SW480 (cell line): ENCODE measurements around the gene ADAM33.

Experiments used
- DNase-seq: peaks from one replicate; pipeline ENCODE4 v3.0.0-alpha.2; 2016; ENCODE audit warnings: low spot score

Gene ADAM33

DNA sequence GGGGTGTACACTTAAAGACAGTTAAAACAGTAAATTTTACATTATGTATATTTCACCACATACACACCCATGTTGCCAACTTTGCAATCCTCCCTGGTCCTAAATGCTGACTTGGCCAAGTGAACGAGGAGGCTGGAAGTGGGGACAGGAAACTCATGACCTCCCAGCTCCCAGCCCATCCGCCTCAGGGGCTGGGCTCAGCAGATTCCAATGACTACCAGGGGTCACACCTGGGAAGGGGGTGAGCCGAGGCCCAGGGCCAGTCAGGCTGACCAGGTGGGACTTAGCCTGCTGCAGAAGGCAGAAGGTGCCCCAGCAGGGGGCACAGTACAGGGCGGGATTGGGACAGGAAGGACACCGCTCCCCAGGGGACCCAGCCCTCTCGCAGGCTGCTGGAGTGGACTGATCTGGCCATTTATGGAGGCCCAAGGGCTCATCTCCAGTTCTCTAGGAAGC lies 28.2 kb upstream of the ADAM33 start:
- DNase-seq, result no peak

DNA sequence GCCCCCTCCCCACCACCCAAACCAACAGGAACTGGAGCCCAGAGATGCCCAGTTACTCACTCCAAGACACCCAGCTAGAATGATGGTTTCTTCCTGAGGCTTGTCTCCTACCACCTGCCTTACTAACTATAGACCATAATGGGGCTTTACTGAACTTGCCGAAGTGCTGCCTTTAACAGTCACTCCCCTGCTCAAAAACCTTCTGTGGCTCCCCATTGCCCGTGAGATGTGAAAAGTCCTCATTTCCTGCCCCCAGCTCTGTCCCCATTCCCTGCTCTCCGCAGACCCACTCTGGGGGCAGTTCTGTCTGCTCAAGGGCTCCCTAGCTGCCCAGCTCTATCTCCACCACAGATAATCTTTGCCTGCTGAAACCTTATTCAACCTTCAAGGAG lies 25.7 kb upstream of the ADAM33 start:
- no peak for DNase-seq

DNA sequence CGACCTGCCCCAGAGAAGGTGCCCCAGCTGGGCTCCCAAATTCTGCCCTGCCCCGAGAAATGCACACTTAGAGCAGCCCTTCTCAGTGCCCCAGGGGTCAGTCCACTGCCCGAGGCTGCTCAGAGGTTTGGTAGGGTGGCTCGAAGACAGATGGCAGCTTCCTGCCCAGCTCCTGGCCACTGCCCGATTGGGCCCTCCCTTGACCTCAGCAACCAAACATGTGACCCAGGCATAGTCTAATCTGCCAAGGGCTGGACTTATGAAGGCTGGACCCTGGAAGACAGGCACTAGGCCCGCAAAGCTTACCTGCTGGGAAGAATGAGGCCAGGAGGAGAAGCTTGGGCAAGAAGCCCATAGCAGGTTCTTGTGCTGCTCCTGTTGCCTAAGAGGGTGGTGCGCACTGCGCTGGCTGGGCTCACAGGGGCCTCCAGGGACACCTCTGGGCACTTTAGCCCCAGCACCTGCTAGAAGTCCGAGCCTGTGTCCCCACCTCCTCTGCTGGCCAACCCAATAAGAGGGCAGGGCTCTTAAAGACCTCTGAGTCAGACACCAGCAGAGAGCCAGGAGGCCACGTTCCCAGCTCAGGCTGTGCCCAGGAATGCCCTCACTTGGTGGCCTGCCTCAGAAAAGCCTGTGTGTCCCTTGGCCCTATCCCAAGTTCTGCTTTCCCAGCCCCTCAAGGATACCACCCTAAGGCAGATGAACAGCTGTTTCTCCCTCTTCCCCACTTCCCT lies 25.1 kb upstream of the ADAM33 start:
- no peak for DNase-seq

- DNase-seq, result no peak
Observed at GRCh38 chr20:3705970-3706739, 24.3 kb upstream of the ADAM33 start.

DNA sequence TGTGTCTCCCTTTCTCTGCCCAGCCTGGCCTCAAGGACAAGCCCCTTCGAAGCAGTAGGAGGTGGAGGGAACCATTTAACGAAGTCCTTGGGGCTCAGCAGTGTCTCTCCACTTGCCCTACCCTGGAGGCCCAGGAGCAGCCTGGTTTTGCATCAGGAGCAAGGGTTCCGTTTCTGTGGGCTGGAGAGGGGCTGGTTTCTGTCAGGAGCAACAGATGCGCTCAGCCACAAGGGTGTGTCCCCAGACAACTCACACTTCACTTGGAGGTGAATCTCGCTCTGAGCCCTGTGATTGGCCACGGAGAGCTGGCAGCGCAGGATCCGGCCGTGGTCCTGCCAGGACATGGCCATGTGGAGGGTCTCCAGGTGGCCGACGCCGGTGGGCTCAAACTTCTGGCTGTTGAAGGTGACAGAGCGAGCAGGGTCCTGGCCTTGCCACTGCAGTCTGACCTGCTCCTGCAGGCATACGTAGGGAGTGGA lies 23.7 kb upstream of the ADAM33 start:
- no peak for DNase-seq

GRCh38 chr20:3704087-3704486 lies 22.3 kb upstream of the ADAM33 start:
- no peak for DNase-seq

- DNase-seq, result no peak
Observed at GRCh38 chr20:3702611-3703391, 21.0 kb upstream of the ADAM33 start.

DNA sequence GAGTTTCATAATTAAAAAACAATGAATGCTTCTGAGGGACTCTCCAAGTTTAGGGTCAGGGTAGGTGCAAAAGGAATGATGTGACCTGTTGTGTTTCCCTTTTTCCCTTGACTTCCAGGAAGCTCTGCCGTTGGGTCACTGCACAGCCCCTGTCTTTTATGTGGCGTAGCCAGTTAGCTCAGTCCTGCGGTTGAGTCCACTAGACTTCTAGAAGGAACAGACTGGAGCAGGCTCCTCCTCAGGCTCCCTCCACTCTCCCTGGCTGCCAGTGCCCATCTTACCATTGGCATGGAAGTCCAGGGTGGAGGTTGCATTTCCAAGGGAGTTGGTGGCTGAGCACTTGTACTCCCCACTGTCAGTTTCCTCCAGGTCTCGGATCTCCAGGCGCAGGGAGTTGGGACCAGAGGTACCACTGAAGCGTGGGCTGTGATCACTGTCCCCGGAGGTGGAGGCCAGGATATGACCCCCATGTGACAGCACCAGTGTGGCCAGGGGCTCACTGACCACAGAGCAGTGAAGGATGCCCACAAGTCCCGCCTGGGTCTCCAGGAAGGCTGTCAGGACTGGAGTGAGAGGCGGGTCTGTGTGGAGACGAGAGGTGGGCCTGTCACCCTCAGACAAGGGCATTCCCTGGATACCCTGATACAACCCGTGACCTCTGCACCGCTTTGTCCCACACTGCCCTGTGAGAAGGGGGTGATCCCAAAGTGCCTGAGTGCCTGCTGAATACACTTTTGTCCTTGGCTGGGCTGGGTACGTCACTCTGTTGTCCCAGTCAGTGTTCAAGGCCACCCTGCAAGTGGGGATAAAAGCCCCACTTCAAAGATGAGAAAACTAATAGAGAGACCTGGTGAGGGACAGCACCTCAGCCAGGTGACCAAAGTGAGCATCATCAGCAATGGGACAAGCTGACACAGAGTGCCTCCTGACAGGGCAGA lies 19.5 kb upstream of the ADAM33 start:
- no peak for DNase-seq

GRCh38 chr20:3699037-3699436 lies 17.2 kb upstream of the ADAM33 start:
- DNase-seq, result no peak

DNA sequence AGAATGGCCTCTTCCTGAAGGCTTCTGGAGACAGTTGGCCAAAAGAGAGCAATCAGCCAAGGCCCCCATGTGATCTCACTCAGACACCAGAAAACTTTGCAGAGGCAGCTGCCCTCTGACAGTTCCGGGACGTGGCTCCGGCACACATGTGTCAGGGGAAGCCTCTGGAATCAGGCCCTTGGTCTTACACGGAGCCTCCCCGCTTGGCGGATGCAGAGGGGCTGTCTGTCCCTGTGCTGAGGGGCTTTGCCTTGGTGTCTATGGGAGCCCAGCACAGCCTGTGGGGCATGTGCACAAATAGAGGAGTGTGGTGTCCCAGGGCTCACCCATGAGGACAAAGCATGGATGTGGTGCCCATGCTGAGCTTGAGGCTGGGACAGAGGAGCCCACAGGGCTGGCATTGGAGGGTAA lies 16.8 kb upstream of the ADAM33 start:
- no peak for DNase-seq

GRCh38 chr20:3697588-3698305 lies 15.9 kb upstream of the ADAM33 start:
- no peak for DNase-seq

- no peak for DNase-seq
Observed at GRCh38 chr20:3696745-3697587, 15.2 kb upstream of the ADAM33 start.

- DNase-seq, result no peak
Observed at GRCh38 chr20:3696200-3696599, 14.4 kb upstream of the ADAM33 start.

GRCh38 chr20:3694864-3695263 lies 13.1 kb upstream of the ADAM33 start:
- no peak for DNase-seq

GRCh38 chr20:3693376-3693775 lies 11.6 kb upstream of the ADAM33 start:
- DNase-seq, result no peak

GRCh38 chr20:3692706-3693294 lies 11.0 kb upstream of the ADAM33 start:
- DNase-seq, result no peak

GRCh38 chr20:3691897-3692296 lies 10.1 kb upstream of the ADAM33 start:
- no peak for DNase-seq

GRCh38 chr20:3691306-3691705 lies 9.5 kb upstream of the ADAM33 start:
- DNase-seq, result no peak

DNA sequence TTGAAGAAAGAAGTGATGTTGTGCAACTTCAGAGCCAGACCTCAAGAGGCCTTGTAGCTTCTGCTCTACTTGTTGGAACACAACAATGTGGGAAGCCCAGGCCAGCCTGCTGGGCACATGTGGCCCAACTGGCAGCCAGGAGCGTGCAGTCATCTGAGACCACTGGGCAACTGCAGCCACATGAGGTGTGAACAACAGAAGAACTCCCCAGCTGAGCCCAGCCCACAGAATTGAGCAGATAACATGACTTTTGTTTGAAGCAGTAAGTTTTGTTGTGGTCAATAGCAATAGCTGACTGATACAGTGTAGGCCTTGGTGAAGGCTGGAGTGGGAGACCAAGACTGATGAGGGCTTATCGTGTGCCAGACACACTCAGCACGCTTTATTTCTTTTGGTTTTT lies 8.6 kb upstream of the ADAM33 start:
- DNase-seq, result no peak
